SK-N-SH treated with all-trans-retinoic acid at 6 μM for 48 hours (cell line): Measurements from ENCODE around the gene RSL1D1.

Source experiments
- BACH2 ChIP-seq: fragments of 250-450 bp; sonication (Bioruptor Pico); IDR thresholded peaks from 2 replicates; pipeline ENCODE4 v1.9.0; 2021; ENCODE audit warnings: mild to moderate bottlenecking, borderline replicate concordance
- ESRRG ChIP-seq: fragments of 250-450 bp; sonication (Bioruptor Pico); IDR thresholded peaks from 2 replicates; pipeline ENCODE4 v1.6.1; 2021; ENCODE audit warnings: mild to moderate bottlenecking

GRCh38 chr16:11876306-11876705, 25.0 kb upstream of the RSL1D1 start:
- TF ChIP-seq ESRRG (no peak), BACH2 (CRISPR knock-in tag) (no peak)
